ENCODE measurements around the gene STK39. TPM values are rescaled to one million over a fixed set of nuclear protein-coding genes. Genes with fewer than 3 reads are reported as not detected.

The STK39 gene
- total and polyA plus RNA-seq, 2 of the 4 experiments (the other 2 are of a cell fraction): 11.8 to 16.4 TPM

GRCh38 chr2:167992278-167992677, 255.1 kb downstream of the STK39 start:
- intact Hi-C loops (cut with micrococcal nuclease) (no loop called here), dilution Hi-C loops (cut with HindIII; ENCODE audit: low sequenced_read_pairs, unreplicated experiment) (no loop called here), in situ Hi-C loops (cut with MboI; ENCODE audit: low sequenced_read_pairs) (no loop called here)
- Histone ChIP-seq H3K56ac (ENCODE audit: extremely low read depth, insufficient read depth, low read length) (no peak overlapping the region), H2AK9ac (replicated peaks; ENCODE audit: low read depth, low read length, poor library complexity) (no peak overlapping the region), H2BK20ac (ENCODE audit: low read depth, low read length) (no peak overlapping the region), H3K27ac (ENCODE audit: insufficient read depth, low read length) (no peak overlapping the region), H2BK120ac (ENCODE audit: low read depth, low read length) (no peak overlapping the region), H4K91ac (ENCODE audit: insufficient read depth, low read depth, low read length) (peak overlapping the region; percentile 9; the same call in 1 of the 2 replicates), H2BK15ac (ENCODE audit: low read depth, low read length) (no peak overlapping the region), H3K27me3 (ENCODE audit: control insufficient read depth, insufficient read depth, low read length) (no peaks in the 10 kb centered on the region), H3K9me1 (ENCODE audit: insufficient read depth, low read length) (peaks cover 4% of the 10 kb centered on the region; the same call in 1 of the 2 replicates), H3K4me1 (ENCODE audit: control insufficient read depth, insufficient read depth, low read length) (peaks cover 11% of the 10 kb centered on the region), H2AFZ (replicated peaks; ENCODE audit: low read length, poor library complexity) (no peak overlapping the region), H3K4me2 (ENCODE audit: low read depth, low read length) (no peak overlapping the region), H4K5ac (ENCODE audit: low read depth, low read length) (no peak overlapping the region), H3K23ac (ENCODE audit: low read depth, low read length) (no peak overlapping the region), H3K9me3 (ENCODE audit: control insufficient read depth, insufficient read depth, low read length) (no peaks in the 10 kb centered on the region), H3K9ac (ENCODE audit: low read depth, low read length) (no peak overlapping the region), H4K20me1 (ENCODE audit: insufficient read depth, low read length) (no peaks in the 10 kb centered on the region), H3K4me3 (ENCODE audit: insufficient read depth, low read depth, low read length) (no peak overlapping the region), H3K18ac (ENCODE audit: low read depth, low read length) (no peak overlapping the region), H2AK5ac (ENCODE audit: low read depth, low read length) (no peak overlapping the region), H3K36me3 (ENCODE audit: control insufficient read depth, insufficient read depth, low read length) (peaks cover 6% of the 10 kb centered on the region), H2BK5ac (ENCODE audit: low read depth, low read length, poor library complexity, severe bottlenecking) (no peak overlapping the region), H4K8ac (ENCODE audit: low read depth in 2 of 2, low read length in 2 of 2) (no peak overlapping the region), H3K4ac (ENCODE audit: low read depth, low read length) (no peak overlapping the region), H3K79me1 (ENCODE audit: low read depth in 1 of 2, low read length in 2 of 2) (peaks cover 0 to 6% of the 10 kb centered on the region in 2 experiments; a peak in 2 of 4 replicates), H3K14ac (replicated peaks; ENCODE audit: low read depth, low read length) (no peak overlapping the region)
- POLR2A ChIA-PET (ENCODE audit: unreplicated experiment): no interaction called here
- no peak for ATAC-seq (ENCODE audit: low read depth)
- TF ChIP-seq POLR2A (IDR thresholded peaks at IDR 0.05; ENCODE audit: low read depth, low read length) (no peak), RFX5 (IDR thresholded peaks at IDR 0.05; ENCODE audit: low read depth, low read length) (no peak), CHD1 (IDR thresholded peaks at IDR 0.05; ENCODE audit: low read depth, low read length) (no peak), RCOR1 (IDR thresholded peaks at IDR 0.05; ENCODE audit: insufficient replicate concordance, low read length) (no peak), USF2 (IDR thresholded peaks at IDR 0.05; ENCODE audit: low read depth, low read length) (no peak), CTCF (conservative IDR thresholded peaks at IDR 0.05; ENCODE audit: low read depth, low read length) (no peak), FOS (IDR thresholded peaks at IDR 0.05; ENCODE audit: low read depth, low read length) (no peak), ELK1 (IDR thresholded peaks at IDR 0.05; ENCODE audit: borderline replicate concordance, low read depth, low read length) (no peak), BHLHE40 (IDR thresholded peaks at IDR 0.05; ENCODE audit: low read depth, low read length) (no peak), RAD21 (IDR thresholded peaks at IDR 0.05; ENCODE audit: low read length) (no peak), MXI1 (IDR thresholded peaks at IDR 0.05; ENCODE audit: borderline replicate concordance, low read depth, low read length) (no peak), NFE2L2 (IDR thresholded peaks at IDR 0.05; ENCODE audit: low read depth, low read length) (no peak), MAZ (IDR thresholded peaks at IDR 0.05; ENCODE audit: borderline replicate concordance, low read depth, low read length) (no peak)
- BruUV-seq (replicated peaks): no TSS peak
- no peak for DNase-seq
- WGBS, 2 experiments (ENCODE audit: extremely low coverage in 2 of 2, insufficient read length in 1 of 2): no CpG with 5 or more reads among the region's 1 CpG
- CTCF ChIA-PET: no interaction called here
